ENCODE data around the gene KRTAP4-9.
"Not testable (repeated sequence)": the region's sequence is repeated elsewhere in the genome, so short reads cannot be mapped to it uniquely, and the experiment has no call there.

Gene KRTAP4-9

DNA sequence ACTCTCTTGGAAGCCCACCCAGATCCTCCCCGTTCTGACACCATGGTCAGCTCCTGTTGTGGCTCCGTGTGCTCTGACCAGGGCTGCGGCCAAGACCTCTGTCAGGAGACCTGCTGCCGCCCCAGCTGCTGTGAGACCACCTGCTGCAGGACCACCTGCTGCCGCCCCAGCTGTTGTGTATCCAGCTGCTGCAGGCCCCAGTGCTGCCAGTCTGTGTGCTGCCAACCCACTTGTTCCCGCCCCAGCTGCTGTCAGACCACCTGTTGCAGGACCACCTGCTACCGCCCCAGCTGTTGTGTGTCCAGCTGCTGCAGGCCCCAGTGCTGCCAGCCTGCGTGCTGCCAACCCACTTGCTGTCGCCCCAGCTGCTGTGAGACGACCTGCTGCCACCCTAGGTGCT, at the start of gene KRTAP4-9:
KRTAP4-9 (plus strand) TSS at position 43 of the 400 bp plus-strand sequence; CDS start at position 43, 0 bp downstream.
- DNase-seq (ENCODE audit: low spot score), result not testable (repeated sequence)

DNA sequence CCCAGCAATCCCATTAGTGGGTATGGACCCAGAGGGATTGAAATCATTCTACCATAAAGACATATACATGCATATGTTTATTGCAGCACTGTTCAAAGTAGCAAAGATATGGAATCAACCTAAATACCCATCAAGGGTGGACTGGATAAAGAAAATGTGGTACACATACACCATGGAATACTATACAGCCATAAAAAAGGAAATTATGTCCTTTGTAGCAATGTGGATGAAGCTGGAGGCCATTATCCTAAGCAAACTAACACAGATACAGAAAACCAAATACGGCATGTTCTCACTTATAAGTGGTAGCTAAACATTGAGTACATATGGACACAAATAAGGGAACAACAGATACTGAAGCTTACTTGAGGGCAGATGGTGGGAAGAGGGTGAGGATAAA, 47.6 kb upstream of the KRTAP4-9 start:
- DNase-seq (ENCODE audit: low spot score), result no peak

DNA sequence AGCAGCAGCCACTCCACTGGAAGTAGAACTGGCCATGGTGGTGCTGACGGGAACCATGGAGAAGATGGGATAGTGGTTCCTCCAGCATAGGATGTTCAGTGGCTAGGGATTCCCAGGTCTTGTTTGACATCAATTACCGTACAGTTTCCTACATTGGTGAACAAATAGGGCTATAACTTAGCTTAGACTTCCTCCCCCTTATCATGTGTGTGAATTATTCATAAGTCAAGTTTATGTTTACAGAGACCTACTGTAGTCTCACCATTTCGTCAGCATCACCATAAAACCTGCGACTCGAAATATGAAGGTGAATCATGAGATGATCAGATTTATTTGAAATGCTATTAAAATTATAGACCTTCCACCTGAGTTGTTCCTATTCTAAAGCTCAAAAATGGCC, 46.4 kb upstream of the KRTAP4-9 start:
- DNase-seq (ENCODE audit: low spot score), result no peak

DNA sequence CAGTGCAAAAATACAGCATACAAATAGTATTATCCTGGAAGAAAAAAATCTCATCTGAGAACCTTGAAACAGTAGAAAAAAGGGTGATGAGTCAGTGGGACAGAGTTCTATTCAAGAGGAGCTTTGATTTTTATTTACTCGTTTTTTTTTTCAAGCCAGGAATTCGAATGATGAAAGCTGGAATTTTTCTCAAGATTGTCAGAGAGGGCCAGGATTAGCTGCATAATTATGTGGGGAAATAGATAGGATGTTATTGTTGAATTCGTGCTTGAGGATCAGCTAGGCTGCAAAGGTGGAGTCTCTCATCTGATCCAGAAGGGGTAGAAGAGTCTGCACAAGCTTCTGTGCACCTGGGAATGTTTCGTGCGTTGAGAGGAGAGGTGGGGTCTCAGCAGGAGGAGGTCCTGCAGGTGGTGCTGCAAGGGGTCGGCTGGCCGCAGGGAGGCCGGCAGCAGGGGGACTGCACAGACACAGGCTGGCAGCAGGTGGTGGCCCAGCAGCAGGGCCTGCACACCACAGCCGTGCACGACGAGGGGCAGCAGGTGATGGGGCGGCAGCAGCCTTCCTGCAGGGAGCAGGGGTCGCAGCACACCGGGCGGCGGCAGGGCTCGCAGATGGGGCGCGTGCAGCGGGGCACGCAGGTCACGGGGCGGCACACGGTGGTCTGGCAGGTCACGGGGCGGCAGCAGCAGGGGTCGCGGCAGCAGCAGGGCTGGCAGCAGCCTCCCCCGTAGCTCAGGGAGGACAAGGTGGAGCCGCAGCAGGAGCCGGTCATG, 45.7 kb upstream of the KRTAP4-9 start:
- DNase-seq (ENCODE audit: low spot score), result not testable (repeated sequence)

DNA sequence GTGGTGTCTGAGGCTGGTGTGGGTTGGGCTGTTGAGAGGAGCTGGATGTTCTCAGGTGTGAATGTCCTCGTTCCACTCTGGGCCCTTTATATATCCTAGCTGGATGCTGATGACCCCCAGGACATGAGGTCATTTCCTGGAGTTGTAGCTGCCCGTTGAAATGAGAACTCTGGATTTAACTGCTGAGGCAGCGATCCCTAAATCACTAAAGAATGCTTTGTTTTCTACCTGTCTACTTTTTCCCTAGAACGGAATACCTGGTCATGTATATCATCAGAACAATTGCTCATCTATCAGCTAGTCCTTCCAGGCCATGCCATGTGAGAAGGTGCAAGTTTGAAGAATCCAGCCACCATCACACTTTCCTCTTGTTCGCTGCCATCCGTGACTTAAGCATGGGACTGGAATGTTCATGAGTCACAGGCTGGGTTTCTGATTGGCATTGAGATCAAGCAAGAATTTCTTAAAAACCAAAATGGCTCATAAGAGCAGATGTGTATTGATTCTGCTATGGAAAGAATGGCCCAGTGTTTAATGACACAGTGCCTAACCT, 45.1 kb upstream of the KRTAP4-9 start, which contains the start of gene KRTAP2-3:
KRTAP2-3 (minus strand) TSS at position 63 of the 553 bp plus-strand sequence. CDS start 64 bp downstream, outside the sequence.
- no peak for DNase-seq (ENCODE audit: low spot score)

GRCh38 chr17:41061964-41062363, 43.2 kb upstream of the KRTAP4-9 start:
- DNase-seq (ENCODE audit: low spot score), result no peak

GRCh38 chr17:41063449-41063848, 41.7 kb upstream of the KRTAP4-9 start:
- DNase-seq (ENCODE audit: low spot score), result no peak

DNA sequence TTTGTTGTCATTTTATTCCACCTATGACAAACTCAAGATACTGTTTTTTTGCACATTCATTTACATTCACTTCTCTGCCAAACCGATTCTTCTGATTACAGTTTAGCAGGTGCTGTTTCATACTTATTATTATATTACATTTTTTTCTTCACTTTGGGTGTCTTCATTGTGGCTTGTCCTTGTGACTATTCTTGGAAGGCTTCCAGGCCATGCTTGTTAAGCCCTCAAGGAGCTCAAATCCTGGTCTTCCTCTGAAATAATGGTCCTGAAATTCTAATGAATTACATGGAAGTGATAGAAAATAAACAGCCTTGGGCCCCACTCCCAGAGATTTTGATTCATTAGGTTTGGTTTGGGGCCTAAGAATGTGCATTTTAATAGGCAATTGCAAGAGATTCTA, 40.9 kb upstream of the KRTAP4-9 start:
- no peak for DNase-seq (ENCODE audit: low spot score)

DNA sequence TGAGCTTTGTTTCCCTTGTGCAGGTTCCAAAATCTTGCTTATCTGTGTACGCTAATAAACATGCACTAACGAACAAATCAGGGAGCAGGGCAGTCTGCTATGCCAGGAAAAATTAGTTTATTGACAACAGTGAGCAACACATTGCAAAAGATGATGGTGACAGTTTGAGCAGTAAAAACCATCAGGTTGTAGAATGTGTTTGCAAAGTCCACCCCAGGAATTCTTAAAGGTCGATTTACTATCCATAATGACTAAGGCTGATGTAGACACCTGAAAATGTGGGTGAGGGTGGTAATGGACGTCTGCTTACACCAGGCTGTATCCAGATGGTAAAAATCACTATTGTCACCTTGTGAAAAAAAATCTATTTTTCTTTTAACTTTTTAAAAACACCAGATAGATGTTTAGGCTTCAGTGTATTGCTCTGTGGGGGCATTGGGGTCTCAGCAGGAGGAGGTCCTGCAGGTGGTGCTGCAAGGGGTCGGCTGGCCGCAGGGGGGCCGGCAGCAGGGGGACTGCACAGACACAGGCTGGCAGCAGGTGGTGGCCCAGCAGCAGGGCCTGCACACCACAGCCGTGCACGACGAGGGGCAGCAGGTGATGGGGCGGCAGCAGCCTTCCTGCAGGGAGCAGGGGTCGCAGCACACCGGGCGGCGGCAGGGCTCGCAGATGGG, 40.0 kb upstream of the KRTAP4-9 start:
- DNase-seq (ENCODE audit: low spot score), result not testable (repeated sequence)

GRCh38 chr17:41065829-41066624, 39.2 kb upstream of the KRTAP4-9 start, which contains the start of gene KRTAP2-4:
TSS of gene KRTAP2-4 (minus strand) at chr17:41065879. CDS start at chr17:41065845, 34 bp downstream.
- no peak for DNase-seq (ENCODE audit: low spot score)

- DNase-seq (ENCODE audit: low spot score), result no peak
Observed at GRCh38 chr17:41067281-41067680, 37.9 kb upstream of the KRTAP4-9 start.

GRCh38 chr17:41069031-41069430, 36.2 kb upstream of the KRTAP4-9 start:
- DNase-seq (ENCODE audit: low spot score), result no peak

- DNase-seq (ENCODE audit: low spot score), result no peak
Observed at GRCh38 chr17:41071606-41072360, 33.4 kb upstream of the KRTAP4-9 start.

DNA sequence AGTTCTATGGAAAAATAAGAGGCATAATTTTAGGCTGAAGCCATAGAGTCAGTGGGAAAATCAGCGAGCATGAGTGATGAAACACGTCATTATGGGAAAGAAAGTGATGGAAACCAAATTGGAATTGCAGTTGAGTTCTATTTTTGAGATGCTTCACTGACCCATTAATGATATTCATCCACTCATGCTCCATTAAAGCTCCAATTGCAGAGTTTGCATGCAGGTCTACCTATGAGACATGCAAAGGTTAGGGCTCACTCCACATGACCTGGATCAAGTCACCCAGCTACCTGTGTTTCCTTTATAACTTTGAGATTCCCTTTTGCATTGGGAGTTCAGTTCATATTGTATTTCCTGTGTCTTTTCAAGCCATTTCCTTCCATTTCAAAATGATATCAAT, 31.5 kb upstream of the KRTAP4-9 start:
- no peak for DNase-seq (ENCODE audit: low spot score)

DNA sequence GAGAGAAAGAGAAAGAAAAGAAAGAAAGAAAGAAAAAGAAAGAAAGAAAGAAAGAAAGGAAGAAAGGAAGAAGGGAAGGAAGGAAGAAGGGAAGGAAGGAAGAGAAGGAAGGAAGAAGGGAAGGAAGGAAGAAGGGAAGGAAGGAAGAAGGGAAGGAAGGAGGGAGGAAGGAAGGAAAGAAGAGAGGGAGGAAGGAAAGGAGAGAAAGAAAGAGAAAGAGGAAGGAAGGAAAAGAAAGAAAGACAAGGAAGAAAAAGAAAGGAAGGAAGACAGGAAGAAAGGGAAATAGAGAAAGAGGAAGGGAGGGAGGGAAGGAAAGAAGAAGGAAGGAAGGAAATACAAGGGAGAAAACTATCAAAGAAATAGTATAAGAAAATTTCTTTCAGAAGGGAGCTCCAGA, 28.4 kb upstream of the KRTAP4-9 start:
- no peak for DNase-seq (ENCODE audit: low spot score)

DNA sequence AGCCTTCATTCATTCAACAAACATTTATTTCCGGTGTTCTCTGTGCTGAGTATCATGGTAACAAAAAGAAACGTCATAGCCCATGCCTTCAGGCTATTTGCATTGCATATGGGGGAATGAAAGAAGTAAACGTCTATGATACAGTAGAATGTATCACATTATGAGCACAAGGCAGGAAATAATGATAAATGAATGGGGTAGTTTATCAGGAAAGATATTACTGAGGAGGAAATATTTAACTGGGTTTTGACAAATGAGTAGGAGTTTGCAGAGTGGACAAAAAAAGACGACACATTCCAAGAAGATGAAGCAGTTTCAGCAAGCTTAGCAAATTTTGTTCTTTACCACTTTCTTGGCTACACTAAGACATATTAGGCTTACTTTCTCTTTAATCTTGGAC, 22.6 kb upstream of the KRTAP4-9 start:
- DNase-seq (ENCODE audit: low spot score), result no peak

GRCh38 chr17:41083427-41083826, 21.8 kb upstream of the KRTAP4-9 start:
- DNase-seq (ENCODE audit: low spot score), result not testable (repeated sequence)

GRCh38 chr17:41084100-41084856, 20.9 kb upstream of the KRTAP4-9 start, which contains the start of gene KRTAP4-7:
TSS of gene KRTAP4-7 (plus strand) at chr17:41084150. CDS start at chr17:41084207, 57 bp downstream.
- not testable (repeated sequence) for DNase-seq (ENCODE audit: low spot score)

GRCh38 chr17:41088760-41089352, 16.3 kb upstream of the KRTAP4-9 start:
- DNase-seq (ENCODE audit: low spot score), result not testable (repeated sequence)

DNA sequence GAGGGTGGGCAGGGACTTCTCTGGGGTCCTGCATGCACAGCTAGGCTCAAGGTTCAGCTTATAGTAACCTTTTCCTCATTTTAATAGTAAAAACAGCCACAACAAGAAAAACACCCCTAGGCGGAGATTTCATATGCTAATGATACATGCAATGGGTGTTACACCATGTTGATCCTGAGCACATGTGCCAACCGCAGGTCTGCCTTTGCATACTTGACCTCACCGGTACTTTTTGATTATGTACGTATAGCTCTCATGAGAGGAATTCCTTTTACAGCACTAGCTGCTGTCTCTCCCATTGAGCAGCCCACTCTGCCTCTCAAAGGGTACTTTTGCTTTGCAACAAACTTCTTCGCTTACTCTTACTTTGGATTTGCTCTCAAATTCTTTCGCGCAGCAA, 9.1 kb upstream of the KRTAP4-9 start:
- DNase-seq (ENCODE audit: low spot score), result no peak
